Measurements from ENCODE around the gene LYRM4. TPM values are rescaled to one million over a fixed set of nuclear protein-coding genes. Genes with fewer than 3 reads are reported as not detected.

LYRM4 gene
- total and polyA plus RNA-seq, 8 donors: 8.7 to 14.9 (median 12.6) TPM

- WGBS, 2 donors: 96% methylated on average over 4 of the region's 4 CpGs
- intact Hi-C loops (cut with DNase I): loop anchor here in 1 of 3 donors (10.0 kb wide), 2 partner anchors 163 to 253 kb away; no protein-coding TSS in a partner anchor
- DNase-seq (no peak), FAIRE-seq (no peak), ATAC-seq (no peak)
- Histone ChIP-seq H3K27ac (no peak overlapping the region), H3K4me3 (no peak overlapping the region), H3K9me3 (no peaks in the 10 kb centered on the region), H3K27me3 (no peaks in the 10 kb centered on the region), H3K4me1 (no peaks in the 10 kb centered on the region), H3K36me3 (no peaks in the 10 kb centered on the region)
- TF ChIP-seq CTCF (IDR thresholded peaks at IDR 0.05): no peak
Observed at GRCh38 chr6:5142131-5142530, 118.6 kb downstream of the LYRM4 start.

GRCh38 chr6:5141046-5141445, 119.7 kb downstream of the LYRM4 start:
- no peaks in the 10 kb centered on the region for H3K4me1 ChIP-seq
- DNase-seq (no peak), ATAC-seq (no peak), FAIRE-seq (no peak)
- 87 to 95% methylated on average over 3 of the region's 3 CpGs for WGBS, 2 donors
- H3K36me3 ChIP-seq: no peaks in the 10 kb centered on the region
- H3K9me3 ChIP-seq: no peaks in the 10 kb centered on the region
- no peak overlapping the region for H3K27ac ChIP-seq
- H3K27me3 ChIP-seq: no peaks in the 10 kb centered on the region
- intact Hi-C loops (cut with DNase I): loop anchor here in 1 of 3 donors (10.0 kb wide), 2 partner anchors 164 to 254 kb away; no protein-coding TSS in a partner anchor
- no peak overlapping the region for H3K4me3 ChIP-seq
- TF ChIP-seq CTCF (IDR thresholded peaks at IDR 0.05): no peak

- Histone ChIP-seq H3K27me3 (no peaks in the 10 kb centered on the region), H3K9me3 (no peaks in the 10 kb centered on the region), H3K4me3 (no peak overlapping the region), H3K36me3 (no peaks in the 10 kb centered on the region), H3K27ac (no peak overlapping the region), H3K4me1 (no peaks in the 10 kb centered on the region)
- ATAC-seq (no peak), DNase-seq (no peak), FAIRE-seq (no peak)
- 86 to 88% methylated on average over 12 of the region's 12 CpGs for WGBS, 2 donors
- no peak for TF ChIP-seq CTCF (IDR thresholded peaks at IDR 0.05)
- intact Hi-C loops (cut with DNase I): loop anchor here in 1 of 3 donors (10.0 kb wide), 2 partner anchors 165 to 255 kb away; no protein-coding TSS in a partner anchor
Observed at GRCh38 chr6:5139828-5140771, 120.7 kb downstream of the LYRM4 start.

- no peak for ATAC-seq
- no peak for FAIRE-seq
- TF ChIP-seq CTCF (IDR thresholded peaks at IDR 0.05): no peak
Observed at GRCh38 chr6:5138995-5139827, 121.5 kb downstream of the LYRM4 start.

More at GRCh38 chr6:5138995-5139827, 121.5 kb downstream of the LYRM4 start:
- H3K4me3 ChIP-seq: no peak overlapping the region
- no peaks in the 10 kb centered on the region for H3K27me3 ChIP-seq
- intact Hi-C loops (cut with DNase I): no loop called here
- H3K4me1 ChIP-seq: no peaks in the 10 kb centered on the region
- WGBS, 2 donors: 76 to 79% methylated on average over 13 of the region's 13 CpGs
- no peak for DNase-seq
- no peak overlapping the region for H3K27ac ChIP-seq
- no peaks in the 10 kb centered on the region for H3K36me3 ChIP-seq
- no peaks in the 10 kb centered on the region for H3K9me3 ChIP-seq
